ENCODE measurements around the gene GRAP2. TPM values are rescaled to one million over a fixed set of nuclear protein-coding genes. Genes with fewer than 3 reads are reported as not detected.

Gene GRAP2
- total RNA-seq, 4 donors from 2014 or later: 3.8 to 10.5 (median 4.3) TPM

GRCh38 chr22:39954584-39955055, 53.7 kb downstream of the GRAP2 start:
- peaks cover 0 to 41% (median 10%) of the 10 kb centered on the region in 4 donors for H3K4me1 ChIP-seq
- H3K4me3 ChIP-seq: no peak overlapping the region
- WGBS, 2 donors: 50 to 64% methylated on average over 4 of the region's 4 CpGs
- DNase-seq (ENCODE audit: low spot score in 2 of 2): peak in 1 of 2 donors; percentile 18
- H3K9me3 ChIP-seq: peaks cover 0 to 7% (median 0%) of the 10 kb centered on the region in 4 donors
- H3K27ac ChIP-seq: peak overlapping the region; percentile 57 to 85 (median 74)
- TF ChIP-seq CTCF (IDR thresholded peaks at IDR 0.05) (no peak), EP300 (IDR thresholded peaks at IDR 0.05) (peak; percentile 65), POLR2A (IDR thresholded peaks at IDR 0.05) (no peak)
- no peaks in the 10 kb centered on the region for H3K27me3 ChIP-seq
- no peaks in the 10 kb centered on the region for H3K36me3 ChIP-seq

- H3K4me3 ChIP-seq: no peak overlapping the region
- no peaks in the 10 kb centered on the region for H3K27me3 ChIP-seq
- WGBS, 2 donors: 91 to 100% methylated on average over 2 of the region's 2 CpGs
- no peak for TF ChIP-seq CTCF (IDR thresholded peaks at IDR 0.05)
- TF ChIP-seq EP300 (IDR thresholded peaks at IDR 0.05): no peak
- TF ChIP-seq POLR2A (IDR thresholded peaks at IDR 0.05): no peak
- peaks cover 0 to 7% (median 0%) of the 10 kb centered on the region in 4 donors for H3K9me3 ChIP-seq
- H3K4me1 ChIP-seq: peaks cover 0 to 35% (median 10%) of the 10 kb centered on the region in 4 donors
- H3K36me3 ChIP-seq: no peaks in the 10 kb centered on the region
- H3K27ac ChIP-seq: peak overlapping the region in 3 of 4 donors; percentile 57 to 85 (median 83)
- DNase-seq (ENCODE audit: low spot score in 2 of 2): no peak
Observed at GRCh38 chr22:39955675-39956074, 54.8 kb downstream of the GRAP2 start.

GRCh38 chr22:39956932-39957664, 56.2 kb downstream of the GRAP2 start:
- H3K36me3 ChIP-seq: no peaks in the 10 kb centered on the region
- H3K4me3 ChIP-seq: no peak overlapping the region
- H3K27me3 ChIP-seq: no peaks in the 10 kb centered on the region
- peaks cover 0 to 34% (median 10%) of the 10 kb centered on the region in 4 donors for H3K4me1 ChIP-seq
- no peak for DNase-seq (ENCODE audit: low spot score in 2 of 2)
- TF ChIP-seq POLR2A (IDR thresholded peaks at IDR 0.05) (no peak), EP300 (IDR thresholded peaks at IDR 0.05) (no peak), CTCF (IDR thresholded peaks at IDR 0.05) (no peak)
- peak overlapping the region in 1 of 4 donors; percentile 83 for H3K27ac ChIP-seq
- peaks cover 0 to 7% (median 0%) of the 10 kb centered on the region in 4 donors for H3K9me3 ChIP-seq
- WGBS, 2 donors: 72 to 79% methylated on average over 9 of the region's 10 CpGs

GRCh38 chr22:39958009-39958711, 57.3 kb downstream of the GRAP2 start:
- H3K36me3 ChIP-seq: no peaks in the 10 kb centered on the region
- peak overlapping the region in 1 of 4 donors; percentile 52 for H3K27ac ChIP-seq
- 79 to 83% methylated on average over 8 of the region's 8 CpGs for WGBS, 2 donors
- no peak for DNase-seq (ENCODE audit: low spot score in 2 of 2)
- H3K27me3 ChIP-seq: no peaks in the 10 kb centered on the region
- peaks cover 0 to 29% (median 10%) of the 10 kb centered on the region in 4 donors for H3K4me1 ChIP-seq
- TF ChIP-seq EP300 (IDR thresholded peaks at IDR 0.05) (no peak), POLR2A (IDR thresholded peaks at IDR 0.05) (no peak), CTCF (IDR thresholded peaks at IDR 0.05) (no peak)
- H3K4me3 ChIP-seq: no peak overlapping the region
- peaks cover 0 to 7% (median 0%) of the 10 kb centered on the region in 4 donors for H3K9me3 ChIP-seq
